Activated CD8-positive, alpha-beta memory T cell treated with anti-CD3 and anti-CD28 coated beads, Interleukin-2, amount 50 U/mL, for 24 hours (primary cell): ENCODE data around the gene PTPN23.
"Not testable (repeated sequence)": the region's sequence is repeated elsewhere in the genome, so short reads cannot be mapped to it uniquely, and the experiment has no call there.

Experiments
- DNase-seq: peaks from one replicate; pipeline ENCODE4 v3.0.0-alpha.2; 2020; ENCODE audit errors: extremely low read depth

Gene PTPN23

GRCh38 chr3:47441796-47442551 lies 61.2 kb downstream of the PTPN23 start:
- DNase-seq = no peak

GRCh38 chr3:47443611-47443995 lies 62.8 kb downstream of the PTPN23 start:
- no peak for DNase-seq

GRCh38 chr3:47444103-47444502 lies 63.3 kb downstream of the PTPN23 start:
- no peak for DNase-seq

DNA sequence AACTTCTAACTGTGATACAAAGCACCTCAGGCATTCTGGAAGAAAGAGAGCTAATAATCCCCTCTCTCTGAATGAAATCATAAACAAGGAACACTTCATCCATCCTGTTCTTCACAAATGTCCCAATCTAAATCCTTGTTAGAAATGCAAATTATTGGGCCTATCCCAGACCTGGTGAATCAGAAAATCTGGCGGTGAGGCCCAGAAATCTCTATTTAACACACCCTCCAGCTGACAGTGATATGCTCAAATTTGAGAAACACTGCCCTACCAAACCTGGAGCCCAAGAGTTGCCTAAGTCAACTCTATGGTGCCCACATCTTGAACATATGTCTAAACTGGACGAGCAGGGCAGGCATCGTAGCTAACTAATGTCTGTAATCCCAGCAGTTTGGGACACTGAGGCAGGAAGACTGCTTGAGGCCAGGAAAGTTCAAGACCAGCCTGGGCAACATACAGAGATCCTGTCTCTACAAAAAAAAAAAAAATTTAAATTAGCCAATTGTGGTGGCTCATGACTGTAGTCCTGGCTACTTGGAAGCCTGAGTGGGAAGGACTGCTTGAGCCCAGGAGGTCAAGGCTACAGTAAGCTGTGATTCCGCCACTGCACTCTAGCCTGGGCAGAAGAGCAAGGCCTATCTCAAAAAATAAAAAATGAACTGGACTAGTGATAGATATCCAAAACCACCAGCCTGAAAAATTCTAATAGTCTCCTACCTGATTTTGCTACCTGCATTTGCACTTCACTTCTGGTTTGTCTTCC lies 71.8 kb downstream of the PTPN23 start:
- DNase-seq = no peak

- DNase-seq = no peak
Observed at GRCh38 chr3:47455806-47456452, 75.1 kb downstream of the PTPN23 start.

GRCh38 chr3:47456984-47457383 lies 76.2 kb downstream of the PTPN23 start:
- DNase-seq = no peak

GRCh38 chr3:47459534-47460085 lies 78.8 kb downstream of the PTPN23 start:
- DNase-seq = not testable (repeated sequence)
